ENCODE measurements around the gene CSMD2. TPM values are rescaled to one million over a fixed set of nuclear protein-coding genes. Genes with fewer than 3 reads are reported as not detected.

CSMD2 gene
- total RNA-seq, 4 donors from 2014 or later: 0.60 to 2.5 (median 1.2) TPM

DNA sequence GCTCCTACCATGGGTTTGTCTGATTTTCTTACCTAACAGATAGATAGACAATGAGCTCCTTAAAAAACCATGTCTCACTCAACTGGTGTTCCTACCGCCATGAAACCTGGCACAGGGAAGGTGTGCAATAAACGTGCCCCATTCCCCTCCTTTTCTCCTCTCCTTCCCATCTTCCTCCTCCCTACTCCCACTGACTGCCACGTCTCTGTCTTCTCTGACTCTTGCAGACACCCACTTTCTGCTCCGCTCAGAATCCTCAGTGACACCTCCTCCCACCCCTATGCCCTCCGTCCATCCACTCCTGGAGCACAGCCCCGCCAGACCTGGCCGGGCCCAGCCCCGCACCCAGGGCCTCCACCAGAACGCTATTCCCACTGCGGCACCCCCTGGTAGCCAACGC is 248.2 kb downstream of the CSMD2 start:
- H3K4me1 ChIP-seq: no peaks in the 10 kb centered on the region
- H3K36me3 ChIP-seq: no peaks in the 10 kb centered on the region
- no peak overlapping the region for H3K27ac ChIP-seq
- no peaks in the 10 kb centered on the region for H3K9me3 ChIP-seq
- no peaks in the 10 kb centered on the region for H3K27me3 ChIP-seq
- H3K4me3 ChIP-seq: no peak overlapping the region
- TF ChIP-seq EP300 (IDR thresholded peaks at IDR 0.05) (no peak), POLR2A (IDR thresholded peaks at IDR 0.05) (no peak)
- TF ChIP-seq, protein P1, sequence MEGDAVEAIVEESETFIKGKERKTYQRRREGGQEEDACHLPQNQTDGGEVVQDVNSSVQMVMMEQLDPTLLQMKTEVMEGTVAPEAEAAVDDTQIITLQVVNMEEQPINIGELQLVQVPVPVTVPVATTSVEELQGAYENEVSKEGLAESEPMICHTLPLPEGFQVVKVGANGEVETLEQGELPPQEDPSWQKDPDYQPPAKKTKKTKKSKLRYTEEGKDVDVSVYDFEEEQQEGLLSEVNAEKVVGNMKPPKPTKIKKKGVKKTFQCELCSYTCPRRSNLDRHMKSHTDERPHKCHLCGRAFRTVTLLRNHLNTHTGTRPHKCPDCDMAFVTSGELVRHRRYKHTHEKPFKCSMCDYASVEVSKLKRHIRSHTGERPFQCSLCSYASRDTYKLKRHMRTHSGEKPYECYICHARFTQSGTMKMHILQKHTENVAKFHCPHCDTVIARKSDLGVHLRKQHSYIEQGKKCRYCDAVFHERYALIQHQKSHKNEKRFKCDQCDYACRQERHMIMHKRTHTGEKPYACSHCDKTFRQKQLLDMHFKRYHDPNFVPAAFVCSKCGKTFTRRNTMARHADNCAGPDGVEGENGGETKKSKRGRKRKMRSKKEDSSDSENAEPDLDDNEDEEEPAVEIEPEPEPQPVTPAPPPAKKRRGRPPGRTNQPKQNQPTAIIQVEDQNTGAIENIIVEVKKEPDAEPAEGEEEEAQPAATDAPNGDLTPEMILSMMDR (IDR thresholded peaks at IDR 0.05): no peak
- 90% methylated on average over 11 of the region's 11 CpGs for WGBS, 2 donors
- DNase-seq (ENCODE audit: low spot score in 2 of 2): no peak

DNA sequence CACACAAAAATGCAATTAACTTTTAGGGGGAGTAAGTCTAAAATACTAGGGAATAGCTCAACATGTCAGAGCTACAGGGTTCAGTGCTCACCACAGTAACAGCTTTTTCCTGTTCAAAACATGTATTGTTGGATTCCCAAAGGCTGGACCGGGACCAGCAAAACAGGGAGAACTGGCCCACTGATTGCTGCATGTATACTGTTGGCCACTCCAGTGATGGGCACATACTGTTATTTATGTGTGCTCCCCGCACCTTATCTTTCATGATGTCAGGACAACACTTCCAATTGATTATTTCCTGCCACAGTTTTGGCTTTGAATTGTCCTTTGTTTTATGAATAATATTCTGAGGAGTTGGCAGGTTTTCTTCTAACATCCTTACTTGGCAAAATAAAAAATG is 250.5 kb downstream of the CSMD2 start:
- no peaks in the 10 kb centered on the region for H3K36me3 ChIP-seq
- H3K9me3 ChIP-seq: no peaks in the 10 kb centered on the region
- no peak overlapping the region for H3K27ac ChIP-seq
- TF ChIP-seq, protein P1 (IDR thresholded peaks at IDR 0.05): no peak
- TF ChIP-seq EP300 (IDR thresholded peaks at IDR 0.05): no peak
- TF ChIP-seq POLR2A (IDR thresholded peaks at IDR 0.05): no peak
- H3K4me3 ChIP-seq: no peak overlapping the region
- H3K27me3 ChIP-seq: no peaks in the 10 kb centered on the region
- 41 to 52% methylated on average over 2 of the region's 2 CpGs for WGBS, 2 donors
- DNase-seq (ENCODE audit: low spot score in 2 of 2): no peak
- H3K4me1 ChIP-seq: no peaks in the 10 kb centered on the region

DNA sequence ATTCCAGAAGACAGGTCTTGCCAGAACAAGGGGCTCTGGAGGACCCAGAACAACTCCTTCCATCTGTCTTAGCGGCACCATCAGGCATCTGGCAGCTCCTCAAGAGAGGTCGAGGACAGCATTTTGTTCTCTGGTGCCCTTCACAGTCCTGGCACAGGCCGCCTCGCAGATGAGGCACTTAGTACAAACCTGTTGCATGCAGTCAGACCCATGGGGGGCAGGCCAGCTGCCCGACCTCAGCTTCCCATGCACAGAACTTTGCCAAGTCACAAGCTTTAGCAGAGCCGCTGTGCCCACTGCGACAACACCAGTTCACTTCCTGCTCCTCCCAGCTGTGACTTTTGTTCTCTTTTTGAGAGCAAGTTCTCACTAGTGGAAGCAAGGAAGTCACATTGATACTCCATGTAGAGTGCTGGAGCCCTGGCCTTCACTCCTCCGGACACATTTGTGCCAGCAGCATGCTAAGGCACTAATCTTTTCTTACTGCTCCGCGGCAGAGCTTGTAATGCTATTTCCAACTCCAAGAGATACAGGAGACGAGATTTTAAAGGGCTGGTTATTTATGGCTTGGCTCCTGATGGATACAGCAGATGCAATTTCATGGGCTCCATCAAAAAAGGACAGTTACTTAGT is 256.6 kb downstream of the CSMD2 start:
- no peaks in the 10 kb centered on the region for H3K9me3 ChIP-seq

DNA sequence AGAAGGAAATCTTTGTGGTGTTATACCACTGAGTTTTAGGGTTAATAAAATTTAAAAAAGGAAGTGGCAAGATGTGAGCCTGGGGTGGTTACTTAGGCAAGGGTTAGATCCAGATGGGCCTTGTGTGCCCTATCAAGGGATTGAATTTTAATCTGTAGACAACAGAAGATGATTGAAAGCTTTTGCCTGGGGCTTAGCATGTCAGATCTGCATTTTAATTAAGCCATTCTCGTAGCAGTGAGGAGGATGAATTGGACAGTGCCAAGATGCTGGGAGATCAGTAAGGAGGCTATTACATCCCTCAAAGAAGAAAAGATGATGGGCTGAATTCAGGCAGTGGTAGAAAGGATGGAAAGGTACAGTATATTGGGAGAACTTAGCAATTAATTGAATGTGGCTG is 258.9 kb downstream of the CSMD2 start:
- H3K27ac ChIP-seq: no peak overlapping the region
- no peaks in the 10 kb centered on the region for H3K27me3 ChIP-seq
- WGBS, 2 donors: 75% methylated on average over 1 of the region's 1 CpG
- no peak for DNase-seq (ENCODE audit: low spot score in 2 of 2)
- TF ChIP-seq POLR2A (IDR thresholded peaks at IDR 0.05): no peak
- TF ChIP-seq, protein P1 (IDR thresholded peaks at IDR 0.05): no peak
- TF ChIP-seq EP300 (IDR thresholded peaks at IDR 0.05): no peak
- H3K36me3 ChIP-seq: no peaks in the 10 kb centered on the region
- no peak overlapping the region for H3K4me3 ChIP-seq
- no peaks in the 10 kb centered on the region for H3K4me1 ChIP-seq
- H3K9me3 ChIP-seq: no peaks in the 10 kb centered on the region

More for the DNA sequence above, 256.6 kb downstream of the CSMD2 start:
- Histone ChIP-seq H3K36me3 (no peaks in the 10 kb centered on the region), H3K27ac (no peak overlapping the region), H3K27me3 (no peaks in the 10 kb centered on the region), H3K4me3 (no peak overlapping the region), H3K4me1 (no peaks in the 10 kb centered on the region)
- no peak for TF ChIP-seq EP300 (IDR thresholded peaks at IDR 0.05)
- TF ChIP-seq POLR2A (IDR thresholded peaks at IDR 0.05): no peak
- TF ChIP-seq, protein P1 (IDR thresholded peaks at IDR 0.05): no peak
- DNase-seq (ENCODE audit: low spot score in 2 of 2): no peak
- WGBS, 2 donors: 82 to 83% methylated on average over 11 of the region's 11 CpGs

DNA sequence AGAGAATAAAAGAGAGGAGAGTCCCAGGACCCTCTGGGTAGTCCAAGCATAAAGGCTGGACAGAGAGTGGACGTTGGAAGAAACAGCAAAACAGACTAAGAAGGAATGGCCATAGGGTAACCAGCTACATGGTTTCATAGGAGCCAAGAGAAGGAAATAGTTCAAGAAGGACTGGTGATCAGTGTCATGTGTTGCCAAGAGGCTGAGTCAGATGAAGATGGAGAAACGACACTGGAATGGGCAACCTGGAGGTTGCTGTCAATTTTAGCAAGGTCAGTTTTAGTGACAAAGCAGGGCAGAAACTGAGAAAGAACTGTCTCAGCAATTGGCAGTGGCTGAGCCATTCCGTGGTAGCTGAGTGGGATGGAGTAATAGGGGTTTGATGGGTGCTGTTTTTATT is 259.8 kb downstream of the CSMD2 start:
- 68 to 71% methylated on average over 3 of the region's 3 CpGs for WGBS, 2 donors
- no peak overlapping the region for H3K4me3 ChIP-seq
- no peaks in the 10 kb centered on the region for H3K27me3 ChIP-seq
- no peak overlapping the region for H3K27ac ChIP-seq
- H3K4me1 ChIP-seq: no peaks in the 10 kb centered on the region
- no peaks in the 10 kb centered on the region for H3K36me3 ChIP-seq
- H3K9me3 ChIP-seq: no peaks in the 10 kb centered on the region
- TF ChIP-seq EP300 (IDR thresholded peaks at IDR 0.05) (no peak), POLR2A (IDR thresholded peaks at IDR 0.05) (no peak)
- TF ChIP-seq, protein P1 (IDR thresholded peaks at IDR 0.05): no peak
- no peak for DNase-seq (ENCODE audit: low spot score in 2 of 2)
